Putamen (tissue), 1 donor: ENCODE data around the gene UBE3A.

Experiments
- DNase-seq: peaks from one replicate; pipeline ENCODE4 v3.0.0-alpha.2; 2016; ENCODE audit warnings: low spot score

Gene UBE3A

GRCh38 chr15:25403771-25404170 lies 35.1 kb downstream of the UBE3A start:
- DNase-seq = no peak

GRCh38 chr15:25402342-25402741 lies 36.5 kb downstream of the UBE3A start:
- no peak for DNase-seq

- no peak for DNase-seq
Observed at GRCh38 chr15:25401501-25401900, 37.3 kb downstream of the UBE3A start.

- no peak for DNase-seq
Observed at GRCh38 chr15:25397100-25397499, 41.7 kb downstream of the UBE3A start.

- DNase-seq = no peak
Observed at GRCh38 chr15:25394898-25395297, 43.9 kb downstream of the UBE3A start.

GRCh38 chr15:25392806-25393205 lies 46.0 kb downstream of the UBE3A start:
- DNase-seq = no peak

GRCh38 chr15:25391971-25392721 lies 46.7 kb downstream of the UBE3A start:
- DNase-seq = no peak

- DNase-seq = no peak
Observed at GRCh38 chr15:25385986-25386385, 52.8 kb downstream of the UBE3A start.

GRCh38 chr15:25381579-25381978 lies 57.2 kb downstream of the UBE3A start:
- DNase-seq = no peak

- DNase-seq = no peak
Observed at GRCh38 chr15:25378501-25378901, 60.3 kb downstream of the UBE3A start.

GRCh38 chr15:25375557-25375956 lies 63.3 kb downstream of the UBE3A start:
- DNase-seq = no peak

- DNase-seq = no peak
Observed at GRCh38 chr15:25374143-25374542, 64.7 kb downstream of the UBE3A start.

- no peak for DNase-seq
Observed at GRCh38 chr15:25372298-25372697, 66.5 kb downstream of the UBE3A start.

GRCh38 chr15:25368850-25369249 lies 70.0 kb downstream of the UBE3A start:
- DNase-seq = no peak

GRCh38 chr15:25366058-25366457 lies 72.8 kb downstream of the UBE3A start:
- no peak for DNase-seq

- no peak for DNase-seq
Observed at GRCh38 chr15:25362545-25362944, 76.3 kb downstream of the UBE3A start.

- DNase-seq = no peak
Observed at GRCh38 chr15:25347707-25348106, 91.1 kb downstream of the UBE3A start.

GRCh38 chr15:25346371-25346770 lies 92.5 kb downstream of the UBE3A start:
- DNase-seq = peak; percentile 50

GRCh38 chr15:25345943-25346342 lies 92.9 kb downstream of the UBE3A start:
- DNase-seq = peak; percentile 50

GRCh38 chr15:25342629-25343028 lies 96.2 kb downstream of the UBE3A start:
- DNase-seq = no peak

GRCh38 chr15:25339431-25339830 lies 99.4 kb downstream of the UBE3A start:
- no peak for DNase-seq

- DNase-seq = no peak
Observed at GRCh38 chr15:25335279-25335678, 103.5 kb downstream of the UBE3A start.

GRCh38 chr15:25333049-25333448 lies 105.8 kb downstream of the UBE3A start:
- no peak for DNase-seq

GRCh38 chr15:25332306-25332705 lies 106.5 kb downstream of the UBE3A start:
- DNase-seq = no peak
